ENCODE data around the gene MAP3K5.

DNA sequence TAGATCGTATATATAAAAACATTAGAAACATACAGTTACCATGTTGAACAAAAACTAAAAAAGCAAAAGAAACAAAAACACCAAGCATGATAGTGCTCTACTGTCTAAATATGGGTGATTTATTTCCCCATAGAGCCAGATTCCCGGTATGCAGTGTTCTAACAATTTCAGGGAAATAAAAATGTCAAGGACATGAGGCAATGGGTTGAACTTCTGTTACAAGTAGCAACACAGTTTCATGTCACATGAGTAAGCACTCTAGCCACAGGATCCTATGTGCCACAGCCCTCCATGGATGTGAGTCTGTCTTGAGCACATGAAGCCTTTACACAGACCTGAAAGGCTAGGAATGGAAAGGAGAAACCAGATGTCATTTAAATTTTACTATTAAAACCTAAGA is 96.0 kb downstream of the MAP3K5 start:
- TF ChIP-seq, protein P1, sequence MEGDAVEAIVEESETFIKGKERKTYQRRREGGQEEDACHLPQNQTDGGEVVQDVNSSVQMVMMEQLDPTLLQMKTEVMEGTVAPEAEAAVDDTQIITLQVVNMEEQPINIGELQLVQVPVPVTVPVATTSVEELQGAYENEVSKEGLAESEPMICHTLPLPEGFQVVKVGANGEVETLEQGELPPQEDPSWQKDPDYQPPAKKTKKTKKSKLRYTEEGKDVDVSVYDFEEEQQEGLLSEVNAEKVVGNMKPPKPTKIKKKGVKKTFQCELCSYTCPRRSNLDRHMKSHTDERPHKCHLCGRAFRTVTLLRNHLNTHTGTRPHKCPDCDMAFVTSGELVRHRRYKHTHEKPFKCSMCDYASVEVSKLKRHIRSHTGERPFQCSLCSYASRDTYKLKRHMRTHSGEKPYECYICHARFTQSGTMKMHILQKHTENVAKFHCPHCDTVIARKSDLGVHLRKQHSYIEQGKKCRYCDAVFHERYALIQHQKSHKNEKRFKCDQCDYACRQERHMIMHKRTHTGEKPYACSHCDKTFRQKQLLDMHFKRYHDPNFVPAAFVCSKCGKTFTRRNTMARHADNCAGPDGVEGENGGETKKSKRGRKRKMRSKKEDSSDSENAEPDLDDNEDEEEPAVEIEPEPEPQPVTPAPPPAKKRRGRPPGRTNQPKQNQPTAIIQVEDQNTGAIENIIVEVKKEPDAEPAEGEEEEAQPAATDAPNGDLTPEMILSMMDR (IDR thresholded peaks at IDR 0.05), result no peak
- TF ChIP-seq POLR2AphosphoS5 (IDR thresholded peaks at IDR 0.05) (peak; percentile 22 to 34), POLR2A (IDR thresholded peaks at IDR 0.05; ENCODE audit: low read depth) (no peak)
